IgD-negative memory B cell (primary cell): ENCODE results near the gene RASAL2. TPM values are rescaled to one million over a fixed set of nuclear protein-coding genes. Genes with fewer than 3 reads are reported as not detected.

ENCODE experiments used
- H3K27ac Mint-ChIP-seq, 3 donors: one replicate each; pipeline ENCODE4 v1.8.0; 2020 to 2022; ENCODE audit warnings: mild to moderate bottlenecking in 3 of 3, mixed read lengths in 3 of 3, moderate library complexity in 1 of 3
- H3K27me3 Mint-ChIP-seq: one replicate; pipeline ENCODE4 v1.8.0; 2021; ENCODE audit warnings: mixed read lengths
- H3K36me3 Mint-ChIP-seq: one replicate; pipeline ENCODE4 v1.8.0; 2020; ENCODE audit warnings: mild to moderate bottlenecking, mixed read lengths
- H3K4me1 Mint-ChIP-seq, 3 donors: one replicate each; pipeline ENCODE4 v1.8.0; 2020 to 2022; ENCODE audit warnings: mixed read lengths in 3 of 3, mild to moderate bottlenecking in 1 of 3
- H3K4me3 Mint-ChIP-seq, 4 donors: one replicate each; pipeline ENCODE4 v1.8.0; 2020 to 2022; ENCODE audit warnings: mild to moderate bottlenecking in 4 of 4, mixed read lengths in 4 of 4, moderate library complexity in 3 of 4
- H3K9me3 Mint-ChIP-seq, 3 donors: one replicate each; pipeline ENCODE4 v1.8.0; 2020 to 2021; ENCODE audit warnings: mixed read lengths in 3 of 3, mild to moderate bottlenecking in 1 of 3
- polyA plus RNA-seq: library from polyadenylated mRNA; unstranded; fragments of 300-500 nt; fragmentation: Illumina TruSeq; gene quantifications from one replicate; pipeline ENCODE4 v1.2.3, GENCODE V29; 2021

Gene RASAL2
- polyA plus RNA-seq, 1 donor from 2014 or later: 0.09 TPM

DNA sequence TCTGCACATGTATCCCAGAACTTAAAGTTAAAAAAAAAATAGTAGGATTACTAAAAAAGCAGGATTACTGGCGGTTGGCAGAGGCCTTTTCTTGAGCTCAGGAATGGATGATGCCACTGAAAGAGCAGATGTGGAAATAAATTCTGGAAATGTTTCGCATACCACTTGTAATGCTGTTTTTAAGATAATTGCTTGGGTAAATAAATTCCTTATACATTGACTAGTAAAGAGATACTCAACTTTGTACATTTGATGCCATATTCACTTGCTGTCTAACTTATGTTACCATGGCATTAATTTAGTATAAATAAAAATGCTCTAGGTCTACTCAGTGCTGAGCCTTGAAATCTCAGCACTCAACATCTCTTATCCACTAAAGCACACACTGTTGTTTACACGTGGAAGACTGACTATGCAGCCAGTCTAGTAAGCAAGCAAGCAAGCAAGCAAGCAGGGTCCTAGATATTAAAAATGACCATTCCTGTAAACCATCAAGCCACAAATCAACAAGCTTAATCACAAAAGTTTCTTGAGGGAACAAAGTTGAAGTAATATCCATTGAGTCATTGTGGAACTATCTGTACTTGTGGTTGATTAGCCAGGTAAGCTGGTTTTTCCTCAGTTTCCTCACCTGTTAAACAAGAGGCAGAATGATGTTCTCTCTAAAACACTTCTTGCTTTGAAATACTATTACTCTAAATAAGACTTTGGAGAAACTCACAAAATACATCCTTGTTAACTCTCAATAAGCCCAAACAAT is 1.7 kb upstream of the RASAL2 start:
- Mint-ChIP-seq H3K4me3 (peak overlapping the region in 3 of 4 donors; percentile 55 to 88 (median 85)), H3K36me3 (no peaks in the 10 kb centered on the region), H3K4me1 (peaks cover 7 to 18% (median 8%) of the 10 kb centered on the region in 3 donors), H3K27me3 (peaks cover 45% of the 10 kb centered on the region), H3K27ac (no peak overlapping the region), H3K9me3 (peaks cover 2 to 11% (median 4%) of the 10 kb centered on the region in 3 donors)

GRCh38 chr1:178092878-178093493 is 918 bp upstream of the RASAL2 start:
- Mint-ChIP-seq H3K27me3 (peaks cover 46% of the 10 kb centered on the region), H3K36me3 (no peaks in the 10 kb centered on the region), H3K9me3 (peaks cover 2 to 9% (median 4%) of the 10 kb centered on the region in 3 donors), H3K4me1 (peaks cover 7 to 18% (median 8%) of the 10 kb centered on the region in 3 donors), H3K4me3 (peak overlapping the region; percentile 77 to 89 (median 86)), H3K27ac (no peak overlapping the region)

GRCh38 chr1:178093494-178093950 is 382 bp upstream of the RASAL2 start:
- peak overlapping the region; percentile 77 to 89 (median 86) for H3K4me3 Mint-ChIP-seq
- H3K36me3 Mint-ChIP-seq: no peaks in the 10 kb centered on the region
- peaks cover 2 to 5% (median 4%) of the 10 kb centered on the region in 3 donors for H3K9me3 Mint-ChIP-seq
- no peak overlapping the region for H3K27ac Mint-ChIP-seq
- H3K27me3 Mint-ChIP-seq: peaks cover 48% of the 10 kb centered on the region
- H3K4me1 Mint-ChIP-seq: peaks cover 7 to 18% (median 8%) of the 10 kb centered on the region in 3 donors

DNA sequence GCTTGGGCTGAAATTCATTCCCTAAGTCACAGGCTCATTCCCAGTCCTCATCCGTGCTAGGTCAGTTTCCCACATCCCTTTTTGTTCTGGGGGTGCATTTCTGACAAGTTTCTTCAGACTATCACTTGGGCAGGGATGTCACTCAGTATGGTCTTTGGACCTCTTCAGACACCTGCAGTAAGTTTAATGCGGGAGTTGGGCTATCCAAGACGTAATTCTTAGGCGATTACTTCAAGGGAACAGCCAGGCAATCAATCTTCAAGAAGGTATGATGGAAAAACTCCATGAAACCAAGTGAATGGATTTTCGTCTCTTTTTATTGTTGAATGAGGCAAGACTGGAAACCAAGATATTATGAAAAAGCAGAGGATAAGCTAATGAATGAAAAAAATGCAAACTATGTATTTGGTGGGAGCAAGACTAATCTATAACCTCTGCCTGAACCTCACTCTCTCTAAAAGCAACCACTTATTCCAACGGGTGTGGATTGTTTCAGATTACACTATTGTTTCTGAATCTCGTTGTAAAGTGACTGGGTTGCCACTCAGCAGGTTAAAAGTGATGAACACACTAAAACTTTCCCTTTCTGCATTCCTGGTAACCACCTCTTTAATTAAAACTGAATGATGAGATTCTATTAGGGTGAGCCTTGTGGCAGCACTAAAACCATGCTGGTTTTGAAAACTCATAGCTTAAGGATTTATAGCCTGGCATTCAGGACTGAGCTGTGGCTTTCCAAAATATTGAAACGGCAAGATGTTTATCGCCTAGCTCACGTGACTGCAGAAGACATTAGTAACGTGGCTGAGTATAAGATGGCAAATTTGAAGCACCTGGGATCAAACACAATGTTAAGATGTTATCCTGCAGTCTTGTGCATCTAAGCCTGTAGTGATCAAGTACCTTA is 1.1 kb downstream of the RASAL2 start:
- peaks cover 2 to 4% (median 4%) of the 10 kb centered on the region in 3 donors for H3K9me3 Mint-ChIP-seq
- H3K36me3 Mint-ChIP-seq: no peaks in the 10 kb centered on the region
- peak overlapping the region; percentile 52 to 84 (median 73) for H3K4me3 Mint-ChIP-seq
- H3K27ac Mint-ChIP-seq: no peak overlapping the region
- peaks cover 7 to 18% (median 8%) of the 10 kb centered on the region in 3 donors for H3K4me1 Mint-ChIP-seq
- peaks cover 40% of the 10 kb centered on the region for H3K27me3 Mint-ChIP-seq

DNA sequence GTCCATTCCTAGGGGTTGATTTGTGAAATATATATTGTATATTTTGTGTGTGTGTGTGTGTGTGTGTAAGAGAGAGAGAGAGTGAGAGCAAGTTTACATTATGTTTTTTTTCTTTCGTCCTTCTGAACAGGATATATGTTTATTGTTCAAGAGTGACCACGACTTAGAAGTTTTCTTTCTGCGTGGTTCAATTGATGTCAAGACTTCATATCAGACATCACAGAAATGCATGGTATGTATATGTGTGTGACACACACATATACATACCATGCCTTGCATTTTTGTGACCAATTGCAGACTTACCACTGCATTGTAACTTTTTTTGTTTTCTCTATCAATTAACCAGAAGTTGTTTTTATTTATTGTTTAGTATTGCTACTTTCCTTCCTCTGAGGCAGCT is 2.5 kb downstream of the RASAL2 start:
- no peak overlapping the region for H3K4me3 Mint-ChIP-seq
- H3K4me1 Mint-ChIP-seq: peaks cover 7 to 18% (median 8%) of the 10 kb centered on the region in 3 donors
- H3K9me3 Mint-ChIP-seq: peaks cover 2 to 4% (median 3%) of the 10 kb centered on the region in 3 donors
- no peaks in the 10 kb centered on the region for H3K36me3 Mint-ChIP-seq
- H3K27me3 Mint-ChIP-seq: peaks cover 37% of the 10 kb centered on the region
- H3K27ac Mint-ChIP-seq: no peak overlapping the region

- peaks cover 0 to under 1% (median 0%) of the 10 kb centered on the region in 3 donors for H3K9me3 Mint-ChIP-seq
- no peak overlapping the region for H3K27ac Mint-ChIP-seq
- H3K4me1 Mint-ChIP-seq: peaks cover 3 to 12% (median 3%) of the 10 kb centered on the region in 3 donors
- no peaks in the 10 kb centered on the region for H3K36me3 Mint-ChIP-seq
- H3K4me3 Mint-ChIP-seq: no peak overlapping the region
- H3K27me3 Mint-ChIP-seq: peaks cover 32% of the 10 kb centered on the region
Measured at GRCh38 chr1:178098262-178098661, 4.4 kb downstream of the RASAL2 start.

DNA sequence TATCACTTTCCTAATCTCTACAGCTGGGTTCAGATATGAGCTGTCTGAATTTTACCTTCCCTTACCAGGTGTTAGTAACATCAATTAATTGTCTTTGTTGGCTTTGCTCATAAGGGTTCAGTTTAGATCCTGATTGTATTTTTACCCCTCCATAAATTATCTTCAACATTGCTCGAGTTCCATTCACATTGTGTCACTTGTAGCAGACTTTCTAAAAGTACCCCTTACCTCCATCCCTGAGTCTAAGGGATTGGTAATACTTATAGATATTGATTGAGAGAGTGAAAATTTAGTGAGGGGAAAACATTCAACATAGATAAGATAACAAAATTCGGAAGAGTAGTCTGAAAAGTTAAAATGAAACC is 7.3 kb downstream of the RASAL2 start:
- Mint-ChIP-seq H3K36me3 (no peaks in the 10 kb centered on the region), H3K9me3 (no peaks in the 10 kb centered on the region), H3K27me3 (peaks cover 14% of the 10 kb centered on the region), H3K4me1 (peaks cover 0 to under 1% (median 0%) of the 10 kb centered on the region in 3 donors), H3K4me3 (no peak overlapping the region), H3K27ac (no peak overlapping the region)

DNA sequence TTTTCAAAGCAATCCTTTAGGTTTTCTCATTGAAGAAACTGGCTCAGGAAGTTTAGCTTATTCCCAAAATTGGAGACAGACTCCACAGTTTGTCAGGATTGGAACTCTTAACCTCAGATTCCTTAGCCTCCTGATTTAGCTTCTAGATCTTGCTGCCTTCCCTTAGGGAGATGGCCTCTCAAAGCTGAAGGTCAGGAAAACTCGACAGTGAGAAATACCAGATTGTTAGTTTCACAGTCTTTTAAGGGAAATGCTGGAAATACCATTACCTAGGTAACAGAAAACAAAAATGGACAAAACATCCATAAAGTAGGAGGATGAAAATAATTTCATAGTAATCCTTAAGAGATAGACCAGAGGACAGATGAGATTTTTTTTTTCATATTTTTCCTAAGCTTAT is 7.8 kb downstream of the RASAL2 start:
- Mint-ChIP-seq H3K4me3 (no peak overlapping the region), H3K27ac (no peak overlapping the region), H3K4me1 (no peaks in the 10 kb centered on the region), H3K27me3 (peaks cover 10% of the 10 kb centered on the region), H3K36me3 (no peaks in the 10 kb centered on the region), H3K9me3 (no peaks in the 10 kb centered on the region)

DNA sequence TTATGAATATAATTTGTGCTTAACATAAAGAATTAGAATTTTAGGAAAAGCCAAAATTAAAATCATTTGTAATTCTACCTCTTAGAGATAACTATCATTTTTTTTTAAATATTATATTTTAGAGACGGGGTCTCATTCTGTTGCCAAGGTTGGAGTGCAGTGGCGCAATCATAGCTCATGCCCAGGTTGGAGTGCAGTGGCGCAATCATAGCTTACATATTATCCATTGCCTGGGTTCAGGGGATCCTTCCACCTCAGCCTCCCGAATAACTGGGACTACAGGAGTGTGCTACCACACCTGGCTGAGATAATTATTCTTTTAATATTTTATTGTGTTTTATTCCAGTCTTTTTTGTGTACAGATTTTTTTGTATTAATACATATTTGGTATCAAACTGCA is 8.3 kb downstream of the RASAL2 start:
- H3K27ac Mint-ChIP-seq: no peak overlapping the region
- H3K4me3 Mint-ChIP-seq: no peak overlapping the region
- H3K36me3 Mint-ChIP-seq: no peaks in the 10 kb centered on the region
- H3K4me1 Mint-ChIP-seq: no peaks in the 10 kb centered on the region
- no peaks in the 10 kb centered on the region for H3K9me3 Mint-ChIP-seq
- peaks cover 9% of the 10 kb centered on the region for H3K27me3 Mint-ChIP-seq

DNA sequence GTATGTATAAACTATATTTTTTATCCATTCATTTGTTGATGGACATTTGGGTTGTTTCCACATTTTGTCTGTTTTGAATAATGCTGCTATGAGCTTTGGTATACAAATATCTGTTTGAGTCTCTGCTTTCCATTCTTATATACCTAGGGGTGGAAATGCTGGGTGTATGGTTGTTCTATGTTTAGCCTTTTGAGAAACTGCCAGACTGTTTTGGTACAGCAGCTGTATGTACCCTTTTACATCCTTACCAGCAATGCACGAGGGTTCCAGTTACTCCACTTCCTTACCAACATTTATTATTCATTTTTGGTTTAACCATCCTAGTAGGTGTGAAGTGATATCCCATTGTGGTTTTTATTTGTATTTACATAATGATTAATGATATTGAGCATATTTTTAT is 13.9 kb downstream of the RASAL2 start:
- peaks cover 0 to 2% (median 0%) of the 10 kb centered on the region in 3 donors for H3K9me3 Mint-ChIP-seq
- peaks cover 3% of the 10 kb centered on the region for H3K27me3 Mint-ChIP-seq
- H3K4me1 Mint-ChIP-seq: no peaks in the 10 kb centered on the region
- no peak overlapping the region for H3K27ac Mint-ChIP-seq
- H3K36me3 Mint-ChIP-seq: no peaks in the 10 kb centered on the region
- no peak overlapping the region for H3K4me3 Mint-ChIP-seq

DNA sequence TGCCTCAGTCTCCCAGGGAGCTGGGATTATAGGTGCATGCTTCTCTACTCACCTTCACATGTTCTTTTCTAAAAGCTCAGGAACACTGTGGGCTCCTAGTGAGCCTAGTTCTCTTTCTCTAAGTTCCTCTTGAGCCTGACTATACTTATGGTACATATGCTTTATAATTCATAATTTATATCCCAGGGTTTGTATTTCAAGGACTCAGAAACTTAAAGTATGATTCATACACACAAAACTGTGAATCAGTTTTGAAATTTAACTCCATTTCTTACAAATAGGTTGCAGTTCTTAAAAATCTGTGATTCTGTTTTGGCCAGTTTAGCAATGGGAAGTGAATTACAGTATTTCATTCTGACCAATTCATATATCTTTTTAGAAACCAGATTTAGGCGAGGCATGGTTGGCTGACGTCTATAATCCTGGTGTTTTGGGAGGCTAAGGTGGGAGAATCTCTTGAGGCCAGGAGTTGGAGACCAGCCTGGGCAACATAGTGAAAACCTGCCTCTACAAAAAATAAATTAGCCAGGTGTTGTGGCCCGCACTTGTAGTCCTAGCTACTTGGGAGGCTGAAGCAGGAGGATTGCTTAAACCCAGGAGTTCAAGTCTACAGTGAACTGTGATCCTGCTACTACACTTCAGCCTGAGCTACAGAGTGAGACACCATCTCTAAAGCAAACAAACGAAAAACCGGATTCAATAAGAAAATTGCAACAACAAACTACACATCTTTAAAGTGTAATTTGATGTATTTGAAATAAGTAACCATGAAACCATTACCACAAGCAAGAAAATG is 15.6 kb downstream of the RASAL2 start:
- Mint-ChIP-seq H3K27me3 (peaks cover 2% of the 10 kb centered on the region), H3K4me1 (no peaks in the 10 kb centered on the region), H3K36me3 (no peaks in the 10 kb centered on the region), H3K9me3 (peaks cover 0 to 2% (median 0%) of the 10 kb centered on the region in 3 donors), H3K4me3 (no peak overlapping the region), H3K27ac (no peak overlapping the region)

DNA sequence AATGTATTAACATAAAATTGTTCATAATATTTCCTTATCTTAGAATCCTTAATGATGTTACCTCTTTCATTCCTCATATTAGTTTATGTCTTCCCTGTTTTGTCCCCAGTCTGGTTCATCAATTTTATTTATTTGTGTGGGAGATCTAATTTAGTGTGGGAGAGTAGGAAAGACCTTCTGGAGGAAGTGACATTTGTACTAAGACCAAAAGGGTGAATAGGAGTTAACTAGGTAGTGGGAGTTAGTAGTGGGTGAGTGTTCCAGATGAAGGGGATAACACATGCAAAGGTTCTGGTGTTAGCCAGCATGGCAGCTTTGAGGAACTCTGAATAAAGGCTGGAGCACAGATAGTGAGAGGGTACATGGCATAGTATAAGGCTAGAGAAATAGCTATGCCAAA is 21.4 kb downstream of the RASAL2 start:
- H3K4me3 Mint-ChIP-seq: no peak overlapping the region
- H3K27me3 Mint-ChIP-seq: peaks cover 9% of the 10 kb centered on the region
- no peaks in the 10 kb centered on the region for H3K36me3 Mint-ChIP-seq
- peaks cover 1 to 3% (median 3%) of the 10 kb centered on the region in 3 donors for H3K9me3 Mint-ChIP-seq
- H3K27ac Mint-ChIP-seq: no peak overlapping the region
- no peaks in the 10 kb centered on the region for H3K4me1 Mint-ChIP-seq

DNA sequence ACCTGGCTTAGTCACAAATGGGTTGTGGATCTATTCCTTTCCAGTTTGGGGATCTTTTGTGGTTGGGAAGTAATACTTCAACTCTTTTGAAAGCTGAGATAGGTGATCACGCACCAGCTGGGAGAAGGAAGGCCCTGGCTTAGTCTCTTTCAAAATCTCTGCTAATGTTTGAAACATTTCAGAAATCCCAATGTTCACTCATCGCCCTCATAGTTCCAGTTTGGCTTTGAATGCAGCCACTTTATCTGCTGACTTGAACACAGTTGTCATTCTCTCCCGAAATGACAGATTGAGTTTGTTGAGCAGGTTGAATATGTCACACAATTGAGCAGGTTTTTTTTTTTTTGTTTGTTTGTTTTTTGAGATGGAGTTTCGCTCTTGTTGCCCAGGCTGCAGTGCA is 24.6 kb downstream of the RASAL2 start:
- Mint-ChIP-seq H3K4me1 (no peaks in the 10 kb centered on the region), H3K4me3 (no peak overlapping the region), H3K27me3 (peaks cover 11% of the 10 kb centered on the region), H3K9me3 (peaks cover 2 to 8% (median 3%) of the 10 kb centered on the region in 3 donors), H3K27ac (no peak overlapping the region), H3K36me3 (no peaks in the 10 kb centered on the region)

- Mint-ChIP-seq H3K4me3 (no peak overlapping the region), H3K9me3 (peaks cover 2 to 8% (median 3%) of the 10 kb centered on the region in 3 donors), H3K27ac (no peak overlapping the region), H3K36me3 (no peaks in the 10 kb centered on the region), H3K4me1 (no peaks in the 10 kb centered on the region), H3K27me3 (peaks cover 11% of the 10 kb centered on the region)
Measured at GRCh38 chr1:178119628-178120027, 25.7 kb downstream of the RASAL2 start.
